Smooth muscle cell (in vitro differentiated cells): ENCODE results near the gene DHRSX. TPM values are rescaled to one million over a fixed set of nuclear protein-coding genes. Genes with fewer than 3 reads are reported as not detected.
"Not testable (repeated sequence)": the region's sequence is repeated elsewhere in the genome, so short reads cannot be mapped to it uniquely, and the experiment has no call there.

Source experiments
- DNase-seq: peaks from one replicate; lab custom pipeline; 2025; ENCODE audit not compliant: unreplicated experiment; lab: John Stamatoyannopoulos, UW
- H2AFZ ChIP-seq: fragments of 200-600 bp; sonication (generic); 2 replicates; pipeline ENCODE4 v1.6.0; 2016; ENCODE audit warnings: antibody characterized with exemption, low read depth, mild to moderate bottlenecking
- H3F3A ChIP-seq: fragments of 200-600 bp; sonication (generic); 2 replicates; pipeline ENCODE4 v1.6.0; 2017; ENCODE audit warnings: antibody characterized with exemption, low read depth
- H3K27ac ChIP-seq: fragments of 200-600 bp; sonication (generic); 2 replicates; pipeline ENCODE4 v1.5.1; 2016; ENCODE audit warnings: low read depth, mild to moderate bottlenecking
- H3K27me3 ChIP-seq: fragments of 200-600 bp; sonication (generic); 2 replicates; pipeline ENCODE4 v1.6.1; 2016; ENCODE audit warnings: low read depth, mild to moderate bottlenecking
- H3K36me3 ChIP-seq: fragments of 200-600 bp; sonication (generic); 2 replicates; pipeline ENCODE4 v1.5.1; 2016; ENCODE audit warnings: low read depth
- H3K4me1 ChIP-seq: fragments of 200-600 bp; sonication (generic); 2 replicates; pipeline ENCODE4 v1.5.1; 2016; ENCODE audit warnings: low read depth
- H3K4me2 ChIP-seq: fragments of 200-600 bp; sonication (generic); 2 replicates; pipeline ENCODE4 v1.6.0; 2016; ENCODE audit warnings: mild to moderate bottlenecking
- H3K4me3 ChIP-seq: fragments of 200-600 bp; sonication (generic); 2 replicates; pipeline ENCODE4 v1.5.1; 2016; ENCODE audit warnings: mild to moderate bottlenecking
- H3K79me2 ChIP-seq: fragments of 200-600 bp; sonication (generic); 2 replicates; pipeline ENCODE4 v1.6.0; 2016; ENCODE audit warnings: low read depth, mild to moderate bottlenecking
- H3K9ac ChIP-seq: fragments of 200-600 bp; sonication (generic); 2 replicates; pipeline ENCODE4 v1.6.0; 2016; ENCODE audit warnings: low read depth
- H3K9me3 ChIP-seq: fragments of 200-600 bp; sonication (generic); replicated peaks from 2 replicates; pipeline ENCODE4 v1.5.1; 2016; ENCODE audit warnings: low read depth
- H4K20me1 ChIP-seq: fragments of 200-600 bp; sonication (generic); 2 replicates; pipeline ENCODE4 v1.6.0; 2016; ENCODE audit warnings: low read depth
- CTCF ChIP-seq: fragments of 200-600 bp; sonication (generic); IDR thresholded peaks from 2 replicates; pipeline ENCODE4 v1.5.1; 2017; ENCODE audit warnings: borderline replicate concordance, mild to moderate bottlenecking, antibody characterized with exemption; ENCODE audit not compliant: insufficient read depth, poor library complexity, severe bottlenecking
- WGBS: methylation state at CpG from one replicate; pipeline ENCODE4 v1.1.7; 2016; ENCODE audit warnings: low lambda C conversion rate; 5-methylcytosine and 5-hydroxymethylcytosine counted together
- polyA plus RNA-seq: library from polyadenylated mRNA; unstranded; fragments of >200 nt; fragmentation: Nextera tagmentation; extraction: Ambion mirVana; gene quantifications from 2 replicates; pipeline ENCODE4 v1.2.1, GENCODE V29; 2016
- total RNA-seq: library from RNA; depleted of rRNA; stranded (reverse); fragments of >200 nt; gene quantifications from 2 replicates; pipeline ENCODE4 v1.2.3, GENCODE V29; 2014

Gene DHRSX
- total and polyA plus RNA-seq, 2 experiments from 2014 or later: 32.5 to 49.9 TPM

DNA sequence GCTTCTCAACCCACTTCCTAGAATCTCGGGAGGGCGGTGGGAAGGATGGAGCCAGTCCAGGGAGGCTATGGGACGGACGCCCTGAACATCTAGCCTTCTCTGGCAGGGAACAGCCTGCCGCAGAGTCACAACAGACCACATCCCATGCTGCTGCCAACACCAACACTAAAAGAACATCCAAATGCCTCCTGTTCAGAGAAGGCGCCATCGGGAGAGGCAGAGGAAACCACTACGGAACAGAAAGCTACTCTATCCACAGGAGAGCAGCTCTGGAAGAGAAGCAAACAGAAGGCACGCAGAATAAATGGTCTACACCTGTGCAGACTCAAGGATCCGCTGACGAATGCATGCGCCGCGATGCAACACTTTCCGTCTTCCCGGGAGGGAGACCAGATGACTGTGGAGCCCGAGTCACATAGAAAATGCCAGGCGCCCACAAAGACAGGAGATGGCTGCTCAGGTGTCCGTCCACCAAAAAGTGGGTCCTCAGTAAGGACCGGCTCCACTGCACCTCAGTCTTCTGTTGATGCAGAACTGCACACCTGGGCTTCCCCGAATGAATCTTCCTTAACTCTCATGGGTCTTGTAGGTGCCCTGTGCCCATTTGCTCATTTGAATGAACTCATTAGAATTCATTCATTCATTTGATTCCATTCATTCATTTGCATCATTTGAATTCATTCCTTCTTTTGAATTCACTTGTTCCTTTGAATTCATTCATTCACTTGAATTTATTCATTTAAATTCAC lies 217.5 kb downstream of the DHRSX start:
- Histone ChIP-seq H3K79me2 (no peaks in the 10 kb centered on the region), H3K4me3 (no peak overlapping the region), H2AFZ (no peak overlapping the region), H3K27me3 (no peaks in the 10 kb centered on the region), H3K27ac (no peak overlapping the region), H3K9ac (no peak overlapping the region), H3K9me3 (no peaks in the 10 kb centered on the region), H3K4me2 (no peak overlapping the region), H3K36me3 (no peaks in the 10 kb centered on the region), H4K20me1 (no peaks in the 10 kb centered on the region), H3F3A (no peaks in the 10 kb centered on the region), H3K4me1 (no peaks in the 10 kb centered on the region)
- no peak for DNase-seq
- WGBS: 88% methylated on average over 21 of the region's 21 CpGs
- no peak for TF ChIP-seq CTCF

- H3F3A ChIP-seq: no peaks in the 10 kb centered on the region
- no peaks in the 10 kb centered on the region for H4K20me1 ChIP-seq
- H3K4me2 ChIP-seq: no peak overlapping the region
- no peak for DNase-seq
- no peak overlapping the region for H3K9ac ChIP-seq
- H3K4me1 ChIP-seq: no peaks in the 10 kb centered on the region
- H3K9me3 ChIP-seq: no peaks in the 10 kb centered on the region
- H3K27ac ChIP-seq: no peak overlapping the region
- TF ChIP-seq CTCF: no peak
- H2AFZ ChIP-seq: no peak overlapping the region
- no peaks in the 10 kb centered on the region for H3K27me3 ChIP-seq
- no peaks in the 10 kb centered on the region for H3K36me3 ChIP-seq
- no peak overlapping the region for H3K4me3 ChIP-seq
- WGBS: 76% methylated on average over 4 of the region's 5 CpGs
- H3K79me2 ChIP-seq: no peaks in the 10 kb centered on the region
These were observed 218.2 kb downstream of the DHRSX start for GRCh38 chrX:2282490-2283090.

- Histone ChIP-seq H3K27me3 (no peaks in the 10 kb centered on the region), H3K4me3 (no peak overlapping the region), H3K9me3 (no peaks in the 10 kb centered on the region), H2AFZ (no peak overlapping the region), H3K27ac (no peak overlapping the region), H3K4me1 (peaks cover 11% of the 10 kb centered on the region), H3K4me2 (no peak overlapping the region), H3F3A (no peaks in the 10 kb centered on the region), H3K36me3 (no peaks in the 10 kb centered on the region), H3K79me2 (no peaks in the 10 kb centered on the region), H3K9ac (no peak overlapping the region), H4K20me1 (peaks cover 6% of the 10 kb centered on the region)
- 58% methylated on average over 5 of the region's 5 CpGs for WGBS
- no peak for DNase-seq
- no peak for TF ChIP-seq CTCF
These were observed 228.4 kb downstream of the DHRSX start for GRCh38 chrX:2272337-2272736.

DNA sequence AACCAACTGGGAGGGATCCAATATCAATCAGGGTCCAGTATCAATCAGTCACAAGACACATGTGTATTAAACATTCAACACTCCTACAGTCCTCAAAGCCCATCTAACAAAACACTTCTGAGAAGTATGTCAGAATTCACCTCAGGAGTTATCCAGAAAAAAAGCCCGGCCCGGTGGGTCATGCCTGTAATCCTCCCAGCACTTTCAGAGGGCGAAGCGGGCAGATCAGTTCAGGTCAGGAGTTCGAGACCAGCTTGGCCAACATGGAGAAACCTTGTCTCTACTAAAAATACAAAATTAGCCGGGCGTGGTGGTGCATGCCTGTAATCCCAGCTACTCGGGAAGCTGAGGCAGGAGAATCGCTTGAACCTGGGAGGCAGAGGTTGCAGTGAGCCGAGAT lies 229.2 kb downstream of the DHRSX start:
- H3K9ac ChIP-seq, H3K4me3 ChIP-seq, H3K27ac ChIP-seq, H3K9me3 ChIP-seq, H3K79me2 ChIP-seq, H3F3A ChIP-seq, H3K4me2 ChIP-seq, H3K36me3 ChIP-seq, DNase-seq, H2AFZ ChIP-seq, H3K27me3 ChIP-seq: not testable (repeated sequence)
- WGBS: 98% methylated on average over 10 of the region's 10 CpGs
- H3K4me1 ChIP-seq: peaks cover 11% of the 10 kb centered on the region
- peaks cover 11% of the 10 kb centered on the region for H4K20me1 ChIP-seq

GRCh38 chrX:2270783-2271182 lies 230.0 kb downstream of the DHRSX start:
- DNase-seq, H3K9ac ChIP-seq, H3K27me3 ChIP-seq, H2AFZ ChIP-seq, H3K9me3 ChIP-seq, H3F3A ChIP-seq, H3K27ac ChIP-seq, H3K79me2 ChIP-seq, H3K36me3 ChIP-seq, H3K4me2 ChIP-seq, H3K4me3 ChIP-seq: not testable (repeated sequence)
- Histone ChIP-seq H4K20me1 (peaks cover 11% of the 10 kb centered on the region), H3K4me1 (peaks cover 11% of the 10 kb centered on the region)
- WGBS: 97% methylated on average over 4 of the region's 4 CpGs
